DMS79 (cell line): ENCODE measurements around the gene COL19A1.
A peak's percentile ranks its signal among the peaks of the same experiment; 100 is the strongest.
"Not testable (repeated sequence)": the region's sequence is repeated elsewhere in the genome, so short reads cannot be mapped to it uniquely, and the experiment has no call there.

Experiments
- DNase-seq: peaks from one replicate; lab custom pipeline; 2025; lab: John Stamatoyannopoulos, UW

The COL19A1 gene

DNA sequence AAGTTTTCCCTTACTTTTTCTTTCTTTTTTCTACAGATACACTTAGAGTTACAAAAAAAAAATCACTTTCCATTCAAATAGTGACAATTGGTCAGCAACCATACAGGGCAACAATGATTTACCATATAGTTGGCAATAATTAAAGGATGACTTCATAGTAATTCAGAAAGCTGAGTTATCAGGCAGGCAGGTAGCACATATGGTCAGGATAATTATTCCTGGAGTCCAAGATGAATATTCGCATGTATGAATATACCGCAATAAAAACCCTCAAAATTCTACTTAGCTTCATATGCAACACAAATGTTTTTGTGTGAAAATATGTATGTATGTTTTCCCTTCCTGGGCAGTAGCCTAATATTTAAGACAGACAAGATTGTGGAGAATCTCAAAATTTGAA lies 34.5 kb downstream of the COL19A1 start:
- no peak for DNase-seq

GRCh38 chr6:69901361-69901760 lies 35.0 kb downstream of the COL19A1 start:
- no peak for DNase-seq

- no peak for DNase-seq
Measured at GRCh38 chr6:69907981-69908498, 41.7 kb downstream of the COL19A1 start.

GRCh38 chr6:69913361-69913760 lies 47.0 kb downstream of the COL19A1 start:
- no peak for DNase-seq

GRCh38 chr6:69914015-69914485 lies 47.7 kb downstream of the COL19A1 start:
- no peak for DNase-seq

GRCh38 chr6:69915346-69915745 lies 49.0 kb downstream of the COL19A1 start:
- DNase-seq: no peak

GRCh38 chr6:69917834-69918233 lies 51.5 kb downstream of the COL19A1 start:
- no peak for DNase-seq

- DNase-seq: no peak
Measured at GRCh38 chr6:69918813-69919475, 52.6 kb downstream of the COL19A1 start.

- DNase-seq: not testable (repeated sequence)
Measured at GRCh38 chr6:69921066-69921465, 54.7 kb downstream of the COL19A1 start.

- DNase-seq: not testable (repeated sequence)
Measured at GRCh38 chr6:69921611-69922010, 55.3 kb downstream of the COL19A1 start.

DNA sequence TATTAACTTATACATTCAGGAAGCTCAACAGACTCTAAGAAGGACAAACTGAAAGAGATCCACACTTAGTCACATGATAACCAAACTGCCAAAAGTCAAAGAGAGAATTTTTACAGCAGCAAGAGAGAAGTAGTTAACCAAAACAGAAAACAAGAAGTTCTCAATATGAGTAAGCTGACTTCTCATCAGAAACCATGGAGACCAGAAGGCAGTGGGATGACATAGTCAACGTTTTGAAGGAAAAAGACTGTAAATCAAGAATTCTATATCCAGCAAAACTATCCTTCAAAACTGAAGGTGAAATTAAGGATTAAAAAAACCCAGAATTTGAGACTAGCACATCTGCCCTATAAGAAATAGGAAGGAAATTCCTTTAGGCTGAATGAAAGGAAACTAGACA lies 60.4 kb downstream of the COL19A1 start:
- no peak for DNase-seq

DNA sequence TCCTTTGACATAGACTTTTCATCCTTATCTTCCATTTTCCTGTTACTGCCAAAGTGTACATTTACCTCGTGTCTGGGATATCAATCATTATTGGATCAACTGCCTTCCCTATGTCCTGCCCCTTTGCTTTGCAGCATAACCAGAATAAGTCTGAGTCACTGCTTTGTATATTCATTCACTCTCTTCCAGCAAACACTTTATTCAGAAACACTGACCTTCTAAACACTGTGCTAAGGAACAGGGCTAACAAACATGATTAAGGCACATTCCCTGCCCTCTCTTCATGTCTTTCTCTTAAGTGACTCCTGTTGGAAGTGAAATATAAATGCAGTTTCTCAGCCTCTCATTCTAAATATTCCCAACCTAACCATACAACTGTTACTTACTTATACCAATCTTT lies 66.9 kb downstream of the COL19A1 start:
- DNase-seq: no peak

DNA sequence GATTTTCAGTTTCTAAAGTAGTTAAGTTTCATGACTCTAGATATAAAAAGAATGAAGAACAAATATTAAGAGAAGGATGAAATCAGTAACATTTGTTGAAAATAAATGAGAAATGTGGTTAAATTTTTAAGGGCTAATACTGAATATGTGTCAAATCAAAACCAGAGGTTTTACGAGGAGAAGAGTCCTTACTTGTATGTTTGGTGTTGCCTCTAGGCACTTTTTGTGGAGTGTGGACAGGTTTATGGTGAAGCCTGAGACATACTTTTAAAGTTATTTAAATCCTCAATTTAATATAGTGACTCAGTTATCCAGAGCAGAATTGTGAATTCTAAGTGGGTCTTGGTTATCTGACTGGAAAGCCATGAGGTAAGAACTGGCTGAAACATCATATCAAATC lies 68.7 kb downstream of the COL19A1 start:
- no peak for DNase-seq

DNA sequence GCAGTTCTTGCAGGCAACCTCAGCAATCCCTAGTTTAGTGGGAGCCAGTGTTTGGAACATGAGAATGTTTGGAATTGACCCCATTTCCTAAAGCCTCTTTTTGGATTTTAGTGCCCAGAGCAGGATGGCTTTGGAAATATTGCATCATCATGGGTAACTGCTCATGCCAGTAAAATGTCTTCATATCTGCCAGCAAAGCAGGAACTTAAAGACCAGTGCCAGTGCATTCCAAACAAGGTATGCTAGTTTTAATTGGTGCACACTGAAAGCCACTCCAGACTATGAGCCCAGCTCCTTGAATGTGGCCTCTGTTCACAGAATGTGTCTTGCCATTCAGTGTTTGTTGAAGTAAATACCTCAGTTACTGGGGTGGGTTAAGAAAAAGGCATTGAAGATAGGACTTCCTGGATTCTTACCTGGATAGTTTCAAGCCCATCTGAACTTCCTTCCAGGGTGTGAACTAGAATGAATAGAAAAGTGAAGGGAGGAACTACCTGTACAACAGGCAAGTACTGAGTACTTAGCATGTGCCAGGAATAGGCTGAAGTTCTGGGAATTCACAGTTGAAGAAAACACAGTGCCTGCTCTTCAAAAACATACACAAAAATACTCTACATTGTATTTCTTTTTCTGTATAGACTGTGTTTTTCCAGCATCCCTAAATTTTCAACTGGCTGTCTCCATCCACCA lies 70.5 kb downstream of the COL19A1 start:
- DNase-seq: no peak

- DNase-seq: no peak
Measured at GRCh38 chr6:69937402-69938136, 71.2 kb downstream of the COL19A1 start.

GRCh38 chr6:69942485-69942884 lies 76.1 kb downstream of the COL19A1 start:
- no peak for DNase-seq

DNA sequence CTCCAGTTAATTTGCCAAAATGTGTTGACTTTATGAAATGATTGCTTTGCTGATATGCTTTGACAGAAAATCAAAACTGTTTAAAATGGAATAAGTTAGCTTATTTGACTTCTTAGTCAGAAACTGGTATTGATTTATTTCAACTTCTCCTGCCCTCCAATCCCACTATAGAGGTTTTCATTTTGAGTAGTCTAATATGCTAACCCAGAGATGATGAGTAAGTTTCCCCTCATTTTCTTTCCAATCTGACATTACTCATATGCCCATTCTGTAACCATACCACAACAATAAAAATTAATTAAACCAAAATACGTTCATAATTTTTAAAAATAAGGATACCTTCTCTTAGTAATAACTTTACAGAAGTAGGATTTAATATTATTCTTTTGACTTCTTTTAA lies 78.8 kb downstream of the COL19A1 start:
- DNase-seq: no peak

DNA sequence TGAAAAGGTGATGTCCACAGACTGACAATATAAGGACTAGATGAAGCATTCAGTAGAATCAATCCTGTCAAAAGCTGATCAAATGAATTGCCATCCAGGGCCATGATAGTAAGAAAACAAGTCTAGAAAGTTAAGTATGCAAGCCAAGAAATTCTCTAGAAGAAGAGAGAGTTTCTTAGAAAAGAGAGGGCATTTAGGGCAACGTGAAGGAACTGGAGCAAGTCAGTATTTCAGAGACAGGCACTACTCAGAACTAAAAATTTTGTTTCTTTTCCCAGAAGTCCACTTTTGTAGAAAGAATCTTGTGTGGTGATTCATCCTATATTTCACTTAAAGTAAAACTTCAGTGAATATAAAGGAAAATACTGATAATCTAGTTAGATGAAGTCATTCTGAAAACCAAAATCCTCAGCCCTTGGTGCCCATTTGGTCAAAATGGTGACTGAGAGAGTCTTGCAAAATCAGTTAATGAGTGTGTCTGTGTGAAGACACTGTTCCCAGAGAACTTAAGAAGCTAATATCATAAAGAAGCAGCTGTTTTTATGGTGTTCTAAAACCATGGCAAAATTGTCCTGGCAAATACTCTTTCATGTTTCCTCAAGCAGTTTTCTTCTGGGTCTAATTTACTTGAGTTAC lies 82.2 kb downstream of the COL19A1 start:
- DNase-seq: no peak

DNA sequence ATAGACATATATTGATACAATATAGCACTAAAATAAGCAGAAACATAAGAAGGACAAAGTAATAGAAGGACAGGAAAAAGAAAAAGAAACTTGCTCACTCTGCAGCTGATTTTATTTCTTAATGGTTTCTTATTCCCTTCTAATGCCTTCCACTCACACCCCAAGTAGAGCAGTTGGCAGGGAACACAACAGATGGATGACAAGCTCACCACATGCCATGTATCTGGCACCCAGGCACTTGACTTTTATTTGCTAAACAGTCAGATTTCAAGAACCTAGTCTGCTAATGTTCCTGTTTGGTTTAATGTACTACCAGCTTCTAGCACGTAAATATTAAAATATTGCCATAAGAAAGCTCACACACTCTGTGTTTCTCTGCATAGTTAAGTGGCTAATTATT lies 87.1 kb downstream of the COL19A1 start:
- peak; percentile 7 for DNase-seq

DNA sequence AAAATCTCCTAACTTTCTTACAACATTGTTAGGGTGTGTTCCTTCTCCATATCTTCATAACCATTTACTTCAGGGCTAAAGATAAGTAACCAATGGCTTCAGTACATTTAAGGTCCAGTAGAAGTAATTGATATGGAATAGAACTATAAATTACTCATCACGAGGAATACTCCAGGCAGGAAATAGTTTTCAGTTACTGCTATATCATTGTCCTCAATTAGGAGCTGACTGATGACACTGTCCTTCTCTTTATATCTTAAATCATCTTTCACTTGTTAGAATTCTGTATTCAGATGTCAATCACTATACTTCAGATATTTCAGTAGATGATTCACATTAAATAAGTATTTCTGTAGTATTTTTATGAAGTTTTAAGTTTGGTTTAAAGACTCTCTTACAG lies 88.4 kb downstream of the COL19A1 start:
- DNase-seq: no peak

GRCh38 chr6:69957985-69958559 lies 91.7 kb downstream of the COL19A1 start:
- no peak for DNase-seq

DNA sequence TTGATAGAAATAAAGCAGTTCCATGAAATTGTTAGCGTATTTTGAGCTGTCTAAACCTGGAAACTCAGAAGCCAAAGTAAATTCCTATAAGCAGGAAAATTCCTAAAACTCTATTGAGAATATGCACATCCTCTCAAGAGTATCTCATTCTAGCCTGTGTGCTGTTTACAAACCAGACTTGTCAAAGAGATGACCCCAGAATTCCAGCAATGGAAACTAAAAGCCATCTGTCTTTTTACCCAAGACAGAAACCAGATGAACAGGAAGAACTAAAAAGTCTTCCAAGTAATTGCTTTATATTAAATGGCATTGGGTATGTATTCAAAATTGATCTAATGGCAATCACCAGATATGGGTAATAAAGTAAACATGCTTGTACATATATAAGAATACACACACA lies 92.6 kb downstream of the COL19A1 start:
- no peak for DNase-seq
